HEK293 (cell line): ENCODE data around the gene WNT9B.
A peak's percentile ranks its signal among the peaks of the same experiment; 100 is the strongest.

Source experiments
- CTCF ChIP-seq: fragments of 450-650 bp; formaldehyde crosslinking; IDR thresholded peaks from 2 replicates; pipeline ENCODE4 v1.5.1; 2016; ENCODE audit warnings: missing biosample characterization, missing genetic modification characterization
- GLI4 ChIP-seq: fragments of 450-650 bp; formaldehyde crosslinking; IDR thresholded peaks from 2 replicates; pipeline ENCODE4 v1.5.1; 2016; ENCODE audit warnings: missing biosample characterization, missing genetic modification characterization
- HIC1 ChIP-seq: fragments of 450-650 bp; formaldehyde crosslinking; IDR thresholded peaks from 2 replicates; pipeline ENCODE4 v1.5.1; 2016; ENCODE audit warnings: missing biosample characterization, missing genetic modification characterization
- KLF9 ChIP-seq: fragments of 450-650 bp; formaldehyde crosslinking; IDR thresholded peaks from 2 replicates; pipeline ENCODE4 v1.5.1; 2016; ENCODE audit warnings: missing biosample characterization, missing genetic modification characterization, low read depth
- TRIM28 ChIP-seq: IDR thresholded peaks from 2 replicates; pipeline ENCODE4 v1.6.1; 2011; ENCODE audit warnings: low read length, control low read depth, borderline replicate concordance
- ZBTB44 ChIP-seq: fragments of 450-650 bp; IDR thresholded peaks from 2 replicates; pipeline ENCODE4 v1.5.1; 2018; ENCODE audit warnings: missing biosample characterization, mild to moderate bottlenecking, missing genetic modification characterization
- ZBTB7A ChIP-seq: fragments of 450-650 bp; formaldehyde crosslinking; IDR thresholded peaks from 2 replicates; pipeline ENCODE4 v1.5.1; 2016; ENCODE audit warnings: low read depth, missing biosample characterization, missing genetic modification characterization
- ZNF121 ChIP-seq: fragments of 450-650 bp; formaldehyde crosslinking; IDR thresholded peaks from 2 replicates; pipeline ENCODE4 v1.5.1; 2016; ENCODE audit warnings: missing biosample characterization, missing genetic modification characterization
- ZNF19 ChIP-seq: fragments of 450-650 bp; formaldehyde crosslinking; IDR thresholded peaks from 2 replicates; pipeline ENCODE4; 2016; ENCODE audit warnings: missing biosample characterization, missing genetic modification characterization, low read depth
- ZNF280D ChIP-seq: fragments of 450-650 bp; formaldehyde crosslinking; IDR thresholded peaks from 2 replicates; pipeline ENCODE4 v1.5.1; 2016; ENCODE audit warnings: missing biosample characterization, missing genetic modification characterization
- ZNF302 ChIP-seq: fragments of 450-650 bp; formaldehyde crosslinking; IDR thresholded peaks from 2 replicates; pipeline ENCODE4 v1.5.1; 2016; ENCODE audit warnings: missing biosample characterization, missing genetic modification characterization, low read depth
- ZNF350 ChIP-seq: fragments of 450-650 bp; formaldehyde crosslinking; IDR thresholded peaks from 2 replicates; pipeline ENCODE4 v1.5.0; 2017; ENCODE audit warnings: missing biosample characterization, mild to moderate bottlenecking, missing genetic modification characterization
- ZNF404 ChIP-seq: fragments of 450-650 bp; formaldehyde crosslinking; IDR thresholded peaks from 2 replicates; pipeline ENCODE4 v1.5.1; 2017; ENCODE audit warnings: missing biosample characterization, missing genetic modification characterization
- ZNF416 ChIP-seq: fragments of 450-650 bp; formaldehyde crosslinking; IDR thresholded peaks from 2 replicates; pipeline ENCODE4 v1.5.1; 2016; ENCODE audit warnings: missing biosample characterization, missing genetic modification characterization
- ZNF423 ChIP-seq: fragments of 450-650 bp; formaldehyde crosslinking; IDR thresholded peaks from 2 replicates; pipeline ENCODE4 v1.5.1; 2016; ENCODE audit warnings: missing biosample characterization, missing genetic modification characterization
- ZNF473 ChIP-seq: fragments of 450-650 bp; formaldehyde crosslinking; IDR thresholded peaks from 2 replicates; pipeline ENCODE4 v1.5.1; 2017; ENCODE audit warnings: missing biosample characterization, missing genetic modification characterization
- ZNF48 ChIP-seq: fragments of 450-650 bp; formaldehyde crosslinking; IDR thresholded peaks from 2 replicates; pipeline ENCODE4 v1.5.1; 2016; ENCODE audit warnings: missing biosample characterization, missing genetic modification characterization
- ZNF488 ChIP-seq: fragments of 450-650 bp; formaldehyde crosslinking; IDR thresholded peaks from 2 replicates; pipeline ENCODE4 v1.5.1; 2016; ENCODE audit warnings: missing biosample characterization, missing genetic modification characterization
- ZNF561 ChIP-seq: fragments of 450-650 bp; IDR thresholded peaks from 2 replicates; pipeline ENCODE4 v1.5.1; 2018; ENCODE audit warnings: missing biosample characterization, missing genetic modification characterization, borderline replicate concordance
- ZNF580 ChIP-seq: fragments of 450-650 bp; formaldehyde crosslinking; IDR thresholded peaks from 2 replicates; pipeline ENCODE4 v1.5.1; 2016; ENCODE audit warnings: missing biosample characterization, missing genetic modification characterization
- ZNF621 ChIP-seq: fragments of 450-650 bp; formaldehyde crosslinking; IDR thresholded peaks from 2 replicates; pipeline ENCODE4 v1.5.1; 2017; ENCODE audit warnings: missing biosample characterization, missing genetic modification characterization
- ZNF626 ChIP-seq: fragments of 450-650 bp; sonication (Bioruptor Pico); formaldehyde crosslinking; IDR thresholded peaks from 2 replicates; pipeline ENCODE4 v1.5.1; 2018; ENCODE audit warnings: missing biosample characterization, missing genetic modification characterization, inconsistent platforms
- ZNF629 ChIP-seq: fragments of 450-650 bp; formaldehyde crosslinking; IDR thresholded peaks from 2 replicates; pipeline ENCODE4 v1.5.1; 2017; ENCODE audit warnings: missing biosample characterization, missing genetic modification characterization
- ZNF664 ChIP-seq: fragments of 450-650 bp; formaldehyde crosslinking; IDR thresholded peaks from 2 replicates; pipeline ENCODE4 v1.5.1; 2016; ENCODE audit warnings: missing biosample characterization, missing genetic modification characterization
- ZNF692 ChIP-seq: fragments of 450-650 bp; formaldehyde crosslinking; IDR thresholded peaks from 2 replicates; pipeline ENCODE4 v1.5.1; 2016; ENCODE audit warnings: missing biosample characterization, missing genetic modification characterization
- ZSCAN18 ChIP-seq: fragments of 450-650 bp; formaldehyde crosslinking; IDR thresholded peaks from 2 replicates; pipeline ENCODE4 v1.5.1; 2016; ENCODE audit warnings: missing biosample characterization, missing genetic modification characterization

Gene WNT9B

GRCh38 chr17:46922804-46923635 is 71.6 kb downstream of the WNT9B start, which contains the start of gene GOSR2 (continued):
- TF ChIP-seq ZNF280D (tag by site-specific recombination) (no peak), ZNF473 (tag by site-specific recombination) (no peak), KLF9 (peak; percentile 43; the same call in 1 of the 2 replicates), ZNF621 (no peak), ZSCAN18 (tag by site-specific recombination) (peak; percentile 88; the same call in 1 of the 2 replicates), ZNF561 (tag by site-specific recombination) (no peak; the same call in 1 of the 2 replicates), HIC1 (tag by site-specific recombination) (no peak), ZNF664 (no peak), ZNF19 (no peak), GLI4 (tag by site-specific recombination) (no peak; the same call in 1 of the 2 replicates), ZBTB44 (tag by site-specific recombination) (peak; percentile 17; the same call in 1 of the 2 replicates), ZNF121 (tag by site-specific recombination) (no peak), ZNF488 (tag by site-specific recombination) (no peak), ZNF350 (tag by site-specific recombination) (no peak), ZNF629 (tag by site-specific recombination) (peak; percentile 83), ZNF404 (no peak), ZNF423 (tag by site-specific recombination) (no peak), ZNF302 (tag by site-specific recombination) (no peak), ZBTB7A (peak; percentile 95), ZNF626 (tag by site-specific recombination) (no peak), ZNF48 (tag by site-specific recombination) (no peak), ZNF692 (tag by site-specific recombination) (peak; percentile 83), CTCF (tag by site-specific recombination) (no peak; the same call in 1 of the 2 replicates), TRIM28 (peak; percentile 44; the same call in 1 of the 2 replicates), ZNF416 (no peak), ZNF580 (tag by site-specific recombination) (peak; percentile 99)
